ENCODE results near the gene ZNF862.

DNA sequence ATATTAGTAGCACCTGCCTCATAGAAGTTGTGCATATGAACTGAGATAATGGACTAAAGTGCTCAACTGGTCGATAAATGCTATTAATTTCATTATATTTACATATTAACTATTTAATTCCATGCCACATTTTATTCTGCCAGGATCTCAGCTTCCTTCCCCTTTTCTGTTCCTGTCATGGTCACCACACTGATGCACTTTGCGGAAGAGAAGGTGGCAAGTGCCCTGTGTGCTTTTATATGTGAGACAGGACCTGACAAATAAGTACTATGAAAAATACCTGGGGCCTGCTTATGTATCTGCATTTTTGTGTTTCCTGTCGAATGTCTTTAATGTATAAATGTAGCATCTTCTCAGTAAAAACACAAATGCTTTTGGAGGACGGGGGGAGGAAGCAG is 47.8 kb downstream of the ZNF862 start:
- TF ChIP-seq, protein P1, sequence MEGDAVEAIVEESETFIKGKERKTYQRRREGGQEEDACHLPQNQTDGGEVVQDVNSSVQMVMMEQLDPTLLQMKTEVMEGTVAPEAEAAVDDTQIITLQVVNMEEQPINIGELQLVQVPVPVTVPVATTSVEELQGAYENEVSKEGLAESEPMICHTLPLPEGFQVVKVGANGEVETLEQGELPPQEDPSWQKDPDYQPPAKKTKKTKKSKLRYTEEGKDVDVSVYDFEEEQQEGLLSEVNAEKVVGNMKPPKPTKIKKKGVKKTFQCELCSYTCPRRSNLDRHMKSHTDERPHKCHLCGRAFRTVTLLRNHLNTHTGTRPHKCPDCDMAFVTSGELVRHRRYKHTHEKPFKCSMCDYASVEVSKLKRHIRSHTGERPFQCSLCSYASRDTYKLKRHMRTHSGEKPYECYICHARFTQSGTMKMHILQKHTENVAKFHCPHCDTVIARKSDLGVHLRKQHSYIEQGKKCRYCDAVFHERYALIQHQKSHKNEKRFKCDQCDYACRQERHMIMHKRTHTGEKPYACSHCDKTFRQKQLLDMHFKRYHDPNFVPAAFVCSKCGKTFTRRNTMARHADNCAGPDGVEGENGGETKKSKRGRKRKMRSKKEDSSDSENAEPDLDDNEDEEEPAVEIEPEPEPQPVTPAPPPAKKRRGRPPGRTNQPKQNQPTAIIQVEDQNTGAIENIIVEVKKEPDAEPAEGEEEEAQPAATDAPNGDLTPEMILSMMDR (IDR thresholded peaks at IDR 0.05): no peak
- TF ChIP-seq POLR2A (IDR thresholded peaks at IDR 0.05) (no peak), EP300 (IDR thresholded peaks at IDR 0.05) (no peak), POLR2AphosphoS5 (IDR thresholded peaks at IDR 0.05) (no peak)
